ENCODE data around the gene ARHGEF19.
"Not testable (repeated sequence)": the region's sequence is repeated elsewhere in the genome, so short reads cannot be mapped to it uniquely, and the experiment has no call there.

The ARHGEF19 gene

GRCh38 chr1:16163608-16164212, 48.7 kb downstream of the ARHGEF19 start:
- DNase-seq = not testable (repeated sequence)

- peak; percentile 70 to 78 for DNase-seq
Observed at GRCh38 chr1:16162163-16162822, 50.2 kb downstream of the ARHGEF19 start.

- DNase-seq = no peak
Observed at GRCh38 chr1:16161717-16162116, 50.7 kb downstream of the ARHGEF19 start.

GRCh38 chr1:16158993-16159831, 53.2 kb downstream of the ARHGEF19 start:
- no peak for DNase-seq

- DNase-seq = peak; percentile 25 to 46
Observed at GRCh38 chr1:16158025-16158424, 54.4 kb downstream of the ARHGEF19 start.

- no peak for DNase-seq
Observed at GRCh38 chr1:16156848-16157495, 55.5 kb downstream of the ARHGEF19 start.

GRCh38 chr1:16155537-16156410, 56.7 kb downstream of the ARHGEF19 start, which contains the start of gene EPHA2:
Gene EPHA2 (minus strand): TSS chr1:16156069. CDS start chr1:16155932, 137 bp downstream.
- DNase-seq = no peak

GRCh38 chr1:16153999-16154673, 58.3 kb downstream of the ARHGEF19 start:
- no peak for DNase-seq

- no peak for DNase-seq
Observed at GRCh38 chr1:16153096-16153998, 59.1 kb downstream of the ARHGEF19 start.

GRCh38 chr1:16152481-16153087, 59.9 kb downstream of the ARHGEF19 start:
- no peak for DNase-seq

- DNase-seq = no peak
Observed at GRCh38 chr1:16151995-16152384, 60.5 kb downstream of the ARHGEF19 start.

- no peak for DNase-seq
Observed at GRCh38 chr1:16151196-16151994, 61.1 kb downstream of the ARHGEF19 start.

GRCh38 chr1:16150508-16150907, 61.9 kb downstream of the ARHGEF19 start:
- DNase-seq = no peak

GRCh38 chr1:16149702-16150488, 62.6 kb downstream of the ARHGEF19 start:
- no peak for DNase-seq

- no peak for DNase-seq
Observed at GRCh38 chr1:16149146-16149545, 63.3 kb downstream of the ARHGEF19 start.

- DNase-seq = no peak
Observed at GRCh38 chr1:16148329-16149092, 63.9 kb downstream of the ARHGEF19 start.

Data from CD4-positive, alpha-beta T cell treated with Interleukin-1 beta for 1 hour (primary cell).